IMR-90 (cell line): ENCODE measurements around the gene GPR65. TPM values are rescaled to one million over a fixed set of nuclear protein-coding genes. Genes with fewer than 3 reads are reported as not detected.

Experiments used
- ATAC-seq: fragments of 200-7000 bp; cut with Tn5 transposase; 2 replicates; pipeline ENCODE4 v1.9.1; 2020; ENCODE audit warnings: low read depth, mild to moderate bottlenecking, moderate library complexity
- BruUV-seq: library from RNA; stranded (reverse); fragments of 400-500 nt; replicated peaks from 2 replicates; lab custom pipeline; 2021; lab: Mats Ljungman, UMichigan
- CTCF ChIA-PET: fragments of 300-600 bp; formaldehyde crosslinking; extraction: SDS; loops from one replicate; lab custom pipeline; 2021; ENCODE audit warnings: antibody characterized with exemption; lab: Yijun Ruan, JAX
- POLR2A ChIA-PET: fragments of 300-600 bp; sonication (Branson Sonifier 250); formaldehyde crosslinking; loops from one replicate; lab custom pipeline; 2022; ENCODE audit warnings: antibody characterized with exemption; ENCODE audit not compliant: unreplicated experiment; lab: Charles Lee
- DNase-seq: peaks from one replicate; pipeline ENCODE4 v3.0.0; 2013
- H2AFZ ChIP-seq: replicated peaks from 2 replicates; pipeline ENCODE3; 2013; ENCODE audit warnings: low read length, mild to moderate bottlenecking; ENCODE audit not compliant: poor library complexity
- H2AK5ac ChIP-seq: 2 replicates; pipeline ENCODE4 v1.6.1; 2013; ENCODE audit warnings: low read depth, low read length, inconsistent platforms
- H2AK9ac ChIP-seq: replicated peaks from 2 replicates; pipeline ENCODE3; 2013; ENCODE audit warnings: mild to moderate bottlenecking, low read depth, low read length, moderate library complexity; ENCODE audit not compliant: poor library complexity
- H2BK120ac ChIP-seq: 2 replicates; pipeline ENCODE4 v1.6.1; 2013; ENCODE audit warnings: low read depth, low read length, inconsistent platforms
- H2BK15ac ChIP-seq: 3 replicates; pipeline ENCODE4 v1.6.1; 2013; ENCODE audit warnings: low read depth, low read length, inconsistent platforms
- H2BK20ac ChIP-seq: 2 replicates; pipeline ENCODE4 v1.6.1; 2013; ENCODE audit warnings: low read depth, mild to moderate bottlenecking, inconsistent platforms, low read length, moderate library complexity
- H2BK5ac ChIP-seq: 2 replicates; pipeline ENCODE4 v1.6.1; 2013; ENCODE audit warnings: mild to moderate bottlenecking, low read depth, low read length, inconsistent platforms; ENCODE audit not compliant: poor library complexity, severe bottlenecking
- H3K14ac ChIP-seq: replicated peaks from 2 replicates; pipeline ENCODE4 v1.6.1; 2013; ENCODE audit warnings: low read depth, low read length, inconsistent platforms
- H3K18ac ChIP-seq: 2 replicates; pipeline ENCODE4 v1.6.1; 2013; ENCODE audit warnings: low read depth, low read length, control low read depth
- H3K23ac ChIP-seq: 2 replicates; pipeline ENCODE4 v1.6.1; 2013; ENCODE audit warnings: low read depth, low read length, inconsistent platforms
- H3K27ac ChIP-seq: 2 replicates; pipeline ENCODE4 v1.5.1; 2013; ENCODE audit warnings: mild to moderate bottlenecking, control low read depth, low read length; ENCODE audit not compliant: insufficient read depth
- H3K27me3 ChIP-seq: 2 replicates; pipeline ENCODE4 v1.6.1; 2013; ENCODE audit warnings: low read length; ENCODE audit not compliant: control insufficient read depth, insufficient read depth
- H3K36me3 ChIP-seq: 2 replicates; pipeline ENCODE4 v1.6.1; 2013; ENCODE audit warnings: low read length, mixed read lengths; ENCODE audit not compliant: control insufficient read depth, insufficient read depth
- H3K4ac ChIP-seq: 2 replicates; pipeline ENCODE4 v1.6.1; 2013; ENCODE audit warnings: low read depth, low read length, inconsistent platforms
- H3K4me1 ChIP-seq: 2 replicates; pipeline ENCODE4 v1.6.1; 2013; ENCODE audit warnings: low read length, mixed read lengths; ENCODE audit not compliant: control insufficient read depth, insufficient read depth
- H3K4me2 ChIP-seq: 2 replicates; pipeline ENCODE4 v1.6.1; 2013; ENCODE audit warnings: low read depth, mild to moderate bottlenecking, control low read depth, low read length, moderate library complexity
- H3K4me3 ChIP-seq: 2 replicates; pipeline ENCODE4 v1.5.1; 2013; ENCODE audit warnings: low read depth, mild to moderate bottlenecking, control low read depth, low read length, moderate library complexity; ENCODE audit not compliant: insufficient read depth
- H3K56ac ChIP-seq: 2 replicates; pipeline ENCODE4 v1.6.1; 2013; ENCODE audit warnings: low read length, inconsistent platforms; ENCODE audit not compliant: insufficient read depth; ENCODE audit errors: extremely low read depth
- H3K79me1 ChIP-seq, 2 experiments: 2 replicates each; pipeline ENCODE4 v1.6.1; 2013; ENCODE audit warnings: low read length in 2 of 2, inconsistent platforms in 1 of 2, low read depth in 1 of 2
- H3K9ac ChIP-seq: 2 replicates; pipeline ENCODE4 v1.6.1; 2013; ENCODE audit warnings: low read depth, low read length, control low read depth
- H3K9me1 ChIP-seq: 2 replicates; pipeline ENCODE4 v1.6.1; 2013; ENCODE audit warnings: low read length, inconsistent platforms; ENCODE audit not compliant: insufficient read depth
- H3K9me3 ChIP-seq: 2 replicates; pipeline ENCODE4 v1.6.1; 2013; ENCODE audit warnings: low read length; ENCODE audit not compliant: control insufficient read depth, insufficient read depth
- H4K20me1 ChIP-seq: 2 replicates; pipeline ENCODE4 v1.6.1; 2013; ENCODE audit warnings: low read length, inconsistent platforms; ENCODE audit not compliant: insufficient read depth
- H4K5ac ChIP-seq: 2 replicates; pipeline ENCODE4 v1.6.1; 2013; ENCODE audit warnings: mild to moderate bottlenecking, low read depth, low read length, control low read depth
- H4K8ac ChIP-seq, 2 experiments: 2 replicates each; pipeline ENCODE4 v1.6.1; 2013; ENCODE audit warnings: low read depth in 2 of 2, low read length in 2 of 2, control low read depth in 1 of 2, inconsistent platforms in 1 of 2
- H4K91ac ChIP-seq: 2 replicates; pipeline ENCODE4 v1.6.1; 2013; ENCODE audit warnings: low read depth, low read length, inconsistent platforms; ENCODE audit not compliant: insufficient read depth
- BHLHE40 ChIP-seq: fragments of 150-350 bp; IDR thresholded peaks from 2 replicates; pipeline ENCODE4 v1.6.1; 2016; ENCODE audit warnings: mild to moderate bottlenecking, low read depth, low read length
- CEBPB ChIP-seq: IDR thresholded peaks from 2 replicates; pipeline ENCODE4 v1.6.1; 2012; ENCODE audit warnings: low read depth, low read length, improper control_type of control experiment
- CHD1 ChIP-seq: IDR thresholded peaks from 2 replicates; pipeline ENCODE4 v1.6.1; 2012; ENCODE audit warnings: low read depth, low read length, improper control_type of control experiment
- CTCF ChIP-seq: conservative IDR thresholded peaks from 2 replicates; pipeline ENCODE4 v1.5.1; 2012; ENCODE audit warnings: mild to moderate bottlenecking, low read depth, low read length, improper control_type of control experiment
- ELK1 ChIP-seq: fragments of 150-350 bp; IDR thresholded peaks from 2 replicates; pipeline ENCODE4 v1.6.1; 2016; ENCODE audit warnings: low read depth, mild to moderate bottlenecking, low read length, moderate library complexity, borderline replicate concordance
- FOS ChIP-seq: fragments of 150-350 bp; IDR thresholded peaks from 2 replicates; pipeline ENCODE4 v1.6.1; 2016; ENCODE audit warnings: low read depth, low read length
- MAFK ChIP-seq: IDR thresholded peaks from 2 replicates; pipeline ENCODE4 v1.6.1; 2012; ENCODE audit warnings: low read depth, low read length, improper control_type of control experiment
- MAZ ChIP-seq: IDR thresholded peaks from 2 replicates; pipeline ENCODE4 v1.6.1; 2012; ENCODE audit warnings: low read depth, mild to moderate bottlenecking, low read length, improper control_type of control experiment, moderate library complexity, borderline replicate concordance
- MXI1 ChIP-seq: IDR thresholded peaks from 2 replicates; pipeline ENCODE4 v1.6.1; 2012; ENCODE audit warnings: low read depth, mild to moderate bottlenecking, low read length, moderate library complexity, borderline replicate concordance
- NFE2L2 ChIP-seq: fragments of 150-350 bp; IDR thresholded peaks from 2 replicates; pipeline ENCODE4 v1.6.1; 2016; ENCODE audit warnings: low read depth, mild to moderate bottlenecking, low read length
- POLR2A ChIP-seq: IDR thresholded peaks from 2 replicates; pipeline ENCODE4 v1.6.1; 2012; ENCODE audit warnings: mild to moderate bottlenecking, low read depth, low read length
- RAD21 ChIP-seq: IDR thresholded peaks from 2 replicates; pipeline ENCODE4 v1.6.1; 2012; ENCODE audit warnings: low read length, improper control_type of control experiment
- RCOR1 ChIP-seq: IDR thresholded peaks from 2 replicates; pipeline ENCODE4 v1.6.1; 2012; ENCODE audit warnings: mild to moderate bottlenecking, low read length, improper control_type of control experiment; ENCODE audit not compliant: insufficient replicate concordance
- RFX5 ChIP-seq: IDR thresholded peaks from 2 replicates; pipeline ENCODE4 v1.8.0; 2012; ENCODE audit warnings: low read depth, mild to moderate bottlenecking, low read length, moderate library complexity
- SMC3 ChIP-seq: fragments of 150-350 bp; IDR thresholded peaks from 2 replicates; pipeline ENCODE4 v1.6.1; 2016; ENCODE audit warnings: low read depth, mild to moderate bottlenecking, antibody characterized with exemption, low read length, moderate library complexity
- USF2 ChIP-seq: fragments of 150-350 bp; IDR thresholded peaks from 2 replicates; pipeline ENCODE4 v1.6.1; 2017; ENCODE audit warnings: mild to moderate bottlenecking, antibody characterized with exemption, low read length, low read depth
- WGBS, 2 experiments: methylation state at CpG; one replicate each; pipeline versions ENCODE4 v1.1.5 to v1.1.7; 2013; ENCODE audit warnings: missing lambda C conversion rate in 2 of 2; ENCODE audit not compliant: insufficient read length in 1 of 2; ENCODE audit errors: extremely low coverage in 2 of 2; 5-methylcytosine and 5-hydroxymethylcytosine counted together
- dilution Hi-C: fragments of 300-500 bp; cut with HindIII; formaldehyde crosslinking; loops from one replicate; pipeline ENCODE4 v1.14.3; 2018; ENCODE audit warnings: low sequenced_read_pairs; ENCODE audit not compliant: unreplicated experiment
- in situ Hi-C: fragments of 300-500 bp; cut with MboI; formaldehyde crosslinking; loops from 3 replicates; pipeline ENCODE4 v1.14.3; 2019; ENCODE audit warnings: low sequenced_read_pairs, inconsistent platforms, mixed read lengths
- intact Hi-C: fragments of 100-400 bp; cut with micrococcal nuclease; formaldehyde crosslinking; loops from 2 replicates; pipeline ENCODE4 v1.10.0; 2022
- polyA plus RNA-seq, 3 experiments: library from polyadenylated mRNA; depleted of rRNA; stranded (reverse); fragments of >200 nt; gene quantifications; 2 replicates each; pipeline ENCODE4 v1.2.3, GENCODE V29; 2012; ENCODE audit warnings: low replicate concordance in 1 of 3
- total RNA-seq: library from RNA; depleted of rRNA; stranded (reverse); fragments of >200 nt; gene quantifications from 2 replicates; pipeline ENCODE4 v1.2.3, GENCODE V29; 2012

GPR65 gene
- total and polyA plus RNA-seq, 2 of the 4 experiments (the other 2 are of a cell fraction), result 0.05 to 0.18 TPM

GRCh38 chr14:88025313-88025712 is 20.4 kb downstream of the GPR65 start:
- Histone ChIP-seq H3K9ac (no peak overlapping the region), H4K5ac (no peak overlapping the region), H3K9me1 (no peaks in the 10 kb centered on the region), H2AK9ac (no peak overlapping the region), H3K4ac (no peak overlapping the region), H2BK15ac (no peak overlapping the region), H4K8ac (no peak overlapping the region), H3K23ac (no peak overlapping the region), H3K56ac (no peak overlapping the region), H3K4me1 (no peaks in the 10 kb centered on the region), H3K18ac (no peak overlapping the region), H2AFZ (no peak overlapping the region), H3K79me1 (no peaks in the 10 kb centered on the region), H3K27ac (no peak overlapping the region), H3K14ac (no peak overlapping the region), H2BK120ac (no peak overlapping the region), H3K4me2 (no peak overlapping the region), H2AK5ac (no peak overlapping the region), H3K27me3 (no peaks in the 10 kb centered on the region), H4K91ac (no peak overlapping the region), H3K9me3 (no peaks in the 10 kb centered on the region), H4K20me1 (no peaks in the 10 kb centered on the region), H2BK20ac (no peak overlapping the region), H2BK5ac (no peak overlapping the region), H3K4me3 (no peak overlapping the region), H3K36me3 (no peaks in the 10 kb centered on the region)
- no peak for ATAC-seq
- in situ Hi-C loops (no loop called here), dilution Hi-C loops (no loop called here), intact Hi-C loops (no loop called here)
- ChIA-PET CTCF (no interaction called here), POLR2A (no interaction called here)
- WGBS, 2 experiments, result no CpG with 5 or more reads among the region's 3 CpGs
- no peak for TF ChIP-seq CEBPB
- TF ChIP-seq RAD21, result no peak
- TF ChIP-seq RCOR1, result no peak
- TF ChIP-seq POLR2A, result no peak
- TF ChIP-seq MAZ, result no peak
- TF ChIP-seq USF2, result no peak
- TF ChIP-seq SMC3, result no peak
- no peak for TF ChIP-seq CHD1
- no peak for TF ChIP-seq MAFK
- no peak for TF ChIP-seq RFX5
- TF ChIP-seq NFE2L2, result no peak
- no peak for TF ChIP-seq FOS
- TF ChIP-seq ELK1, result no peak
- no peak for TF ChIP-seq MXI1
- no peak for TF ChIP-seq CTCF
- no peak for TF ChIP-seq BHLHE40
- no TSS peak for BruUV-seq
- no peak for DNase-seq
